Right lobe of liver (tissue), 4 donors: ENCODE data around the gene TTLL1.

Experiments
- POLR2A ChIP-seq: fragments of 450-650 bp; IDR thresholded peaks from one replicate; pipeline ENCODE4 v1.6.1; 2017; ENCODE audit warnings: antibody characterized with exemption, mild to moderate bottlenecking
- TF ChIP-seq, protein P1 (sequence below), 4 donors: fragments of 200-600 bp in 3 of 4; fragments of 450-650 bp in 1 of 4; IDR thresholded peaks; one replicate each; pipeline versions ENCODE4 v1.5.1 to v1.8.0; 2016 to 2022; ENCODE audit warnings: antibody characterized with exemption in 4 of 4, mild to moderate bottlenecking in 2 of 4
- donor health status: DM: no; HTN: no; CAD: no.
- donor health status: DM: no; HTN: no; CAD: no.
- donor health status: DM: no; HTN: yes; CAD: no.

DNA sequence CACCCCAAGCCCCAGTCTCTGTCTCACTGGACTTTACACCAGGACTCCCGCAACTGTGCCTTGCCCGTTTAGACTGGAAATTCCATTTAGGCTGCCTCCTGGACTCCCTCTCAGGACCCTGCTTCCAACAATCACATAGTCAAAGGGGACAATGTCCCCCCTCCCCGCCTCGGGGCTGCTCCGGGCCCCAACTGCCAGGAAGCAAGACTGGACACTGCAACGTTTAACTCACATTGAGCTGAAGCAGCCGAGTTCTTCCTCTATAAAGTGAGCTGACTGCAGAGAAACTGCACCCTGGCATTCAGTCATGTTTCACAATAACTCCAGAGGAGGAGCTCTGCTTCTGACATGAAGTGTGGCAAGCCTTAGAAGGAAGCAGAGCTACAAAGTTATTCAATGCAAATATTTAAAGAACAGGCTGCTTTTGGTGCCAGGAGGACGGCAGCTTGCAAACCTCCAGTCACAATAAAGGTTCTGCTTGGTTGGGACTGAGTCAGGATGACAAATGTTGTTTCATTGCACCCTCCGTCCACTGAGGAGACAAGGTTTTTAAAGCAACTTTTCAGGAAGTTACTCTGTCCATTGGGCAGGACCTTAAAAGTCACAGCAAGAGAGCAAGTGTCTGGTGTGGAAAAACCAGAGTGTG lies 94.2 kb downstream of the TTLL1 start:
- TF ChIP-seq, protein P1, sequence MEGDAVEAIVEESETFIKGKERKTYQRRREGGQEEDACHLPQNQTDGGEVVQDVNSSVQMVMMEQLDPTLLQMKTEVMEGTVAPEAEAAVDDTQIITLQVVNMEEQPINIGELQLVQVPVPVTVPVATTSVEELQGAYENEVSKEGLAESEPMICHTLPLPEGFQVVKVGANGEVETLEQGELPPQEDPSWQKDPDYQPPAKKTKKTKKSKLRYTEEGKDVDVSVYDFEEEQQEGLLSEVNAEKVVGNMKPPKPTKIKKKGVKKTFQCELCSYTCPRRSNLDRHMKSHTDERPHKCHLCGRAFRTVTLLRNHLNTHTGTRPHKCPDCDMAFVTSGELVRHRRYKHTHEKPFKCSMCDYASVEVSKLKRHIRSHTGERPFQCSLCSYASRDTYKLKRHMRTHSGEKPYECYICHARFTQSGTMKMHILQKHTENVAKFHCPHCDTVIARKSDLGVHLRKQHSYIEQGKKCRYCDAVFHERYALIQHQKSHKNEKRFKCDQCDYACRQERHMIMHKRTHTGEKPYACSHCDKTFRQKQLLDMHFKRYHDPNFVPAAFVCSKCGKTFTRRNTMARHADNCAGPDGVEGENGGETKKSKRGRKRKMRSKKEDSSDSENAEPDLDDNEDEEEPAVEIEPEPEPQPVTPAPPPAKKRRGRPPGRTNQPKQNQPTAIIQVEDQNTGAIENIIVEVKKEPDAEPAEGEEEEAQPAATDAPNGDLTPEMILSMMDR (IDR thresholded peaks at IDR 0.05), result no peak
- peak; percentile 80 for TF ChIP-seq POLR2A
